HG03460 (cell line): ENCODE data around the gene PLEKHA3.
"Not testable (repeated sequence)": the region's sequence is repeated elsewhere in the genome, so short reads cannot be mapped to it uniquely, and the experiment has no call there.

Experiments used
- ATAC-seq: cut with Tn5 transposase; IDR thresholded peaks from one replicate; pipeline ENCODE4 v1.9.1; 2021; ENCODE audit not compliant: unreplicated experiment

PLEKHA3 gene

DNA sequence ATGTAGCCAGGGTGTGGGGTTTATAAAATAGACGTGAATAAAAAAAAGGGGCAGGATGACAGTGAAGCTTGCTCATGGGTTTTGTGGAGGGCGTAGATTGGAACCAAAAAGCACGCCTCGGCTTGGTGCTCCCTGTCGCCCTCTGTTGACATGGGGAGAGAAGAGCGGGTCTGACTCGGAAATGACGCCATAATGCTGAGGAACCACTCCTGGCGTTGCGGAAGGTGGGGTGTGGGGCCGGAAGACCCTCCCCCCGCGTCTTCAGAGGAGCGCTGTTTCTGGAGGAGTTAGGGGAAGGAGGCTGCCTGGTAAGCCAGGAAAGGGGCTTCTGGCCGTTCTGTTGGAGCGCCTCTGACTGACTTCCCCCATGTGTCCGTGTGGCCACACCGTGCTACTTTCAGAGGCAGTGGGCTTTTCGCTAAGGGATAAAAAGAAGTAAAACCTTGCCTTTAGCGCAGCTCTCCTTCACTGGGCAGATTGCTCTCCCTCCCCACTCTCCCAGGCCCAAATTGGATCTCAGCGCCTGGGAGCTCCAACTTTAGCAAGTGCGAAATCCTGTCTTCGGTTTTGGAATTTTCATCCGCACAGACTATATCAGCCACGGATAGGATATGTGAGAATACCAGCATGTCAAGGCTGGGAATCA is 42.8 kb downstream of the PLEKHA3 start:
- ATAC-seq: peak; percentile 93

DNA sequence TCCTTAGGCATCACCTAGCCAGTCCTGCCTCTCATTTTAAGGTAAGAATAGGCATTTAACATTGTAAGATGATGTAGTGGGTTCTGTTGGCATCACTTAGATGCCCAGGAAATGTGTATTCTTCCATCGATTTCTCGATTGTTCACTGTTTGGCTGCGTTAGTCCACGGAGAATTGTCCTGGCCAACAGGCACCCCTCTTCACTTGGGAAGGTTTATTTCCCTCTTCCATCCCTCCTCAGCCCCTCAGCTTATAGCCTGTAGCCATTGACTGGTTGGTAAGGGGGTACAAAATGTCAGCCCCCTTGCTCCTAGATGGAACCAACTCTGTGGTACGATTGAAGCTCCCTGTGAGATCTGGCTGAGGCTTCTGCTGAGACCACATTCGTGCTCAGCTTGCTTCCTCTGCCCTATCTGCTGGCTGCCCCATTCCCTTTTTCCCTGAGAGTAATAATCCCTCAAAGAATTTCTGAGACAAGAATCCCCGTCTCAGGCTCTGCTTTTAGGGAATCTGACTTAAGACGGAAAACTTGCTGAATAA is 43.4 kb downstream of the PLEKHA3 start:
- peak; percentile 19 for ATAC-seq

DNA sequence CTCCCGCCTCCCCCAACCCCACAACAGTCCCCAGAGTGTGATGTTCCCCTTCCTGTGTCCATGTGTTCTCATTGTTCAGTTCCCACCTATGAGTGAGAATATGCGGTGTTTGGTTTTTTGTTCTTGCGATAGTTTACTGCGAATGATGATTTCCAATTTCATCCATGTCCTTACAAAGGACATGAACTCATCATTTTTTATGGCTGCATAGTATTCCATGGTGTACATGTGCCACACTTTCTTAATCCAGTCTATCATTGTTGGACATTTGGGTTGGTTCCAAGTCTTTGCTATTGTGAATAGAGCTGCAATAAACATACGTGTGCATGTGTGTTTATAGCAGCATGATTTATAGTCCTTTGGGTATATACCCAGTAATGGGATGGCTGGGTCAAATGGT is 44.8 kb downstream of the PLEKHA3 start:
- not testable (repeated sequence) for ATAC-seq

DNA sequence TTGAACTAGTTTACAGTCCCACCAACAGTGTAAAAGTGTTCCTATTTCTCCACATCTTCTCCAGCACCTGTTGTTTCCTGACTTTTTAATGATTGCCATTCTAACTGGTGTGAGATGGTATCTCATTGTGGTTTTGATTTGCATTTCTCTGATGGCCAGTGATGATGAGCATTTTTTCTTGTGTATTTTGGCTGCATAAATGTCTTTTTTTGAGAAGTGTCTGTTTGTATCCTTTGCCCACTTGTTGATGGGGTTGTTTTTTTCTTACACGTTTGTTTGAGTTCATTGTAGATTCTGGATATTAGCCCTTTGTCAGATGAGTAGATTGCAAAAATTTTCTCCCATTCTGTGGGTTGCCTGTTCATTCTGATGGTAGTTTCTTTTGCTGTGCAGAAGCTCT is 45.2 kb downstream of the PLEKHA3 start:
- ATAC-seq: not testable (repeated sequence)

DNA sequence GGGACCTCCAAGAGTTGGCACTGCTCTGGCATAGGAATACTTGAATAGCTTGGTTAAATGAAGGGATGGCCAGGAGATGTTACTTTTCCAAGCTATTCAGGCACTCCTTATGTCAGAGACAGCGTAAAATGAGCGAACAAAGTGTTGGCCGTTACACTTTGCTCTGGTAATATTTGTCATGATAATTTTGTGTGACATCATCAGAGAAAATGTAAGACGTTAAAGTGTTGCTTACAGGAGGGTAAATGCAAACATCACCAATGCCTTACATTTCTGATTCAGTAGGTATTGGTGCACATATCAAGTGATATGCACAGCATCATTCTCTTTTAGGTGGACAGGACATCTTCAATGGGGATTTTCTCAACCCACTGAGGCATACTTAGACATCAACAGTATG is 46.0 kb downstream of the PLEKHA3 start:
- ATAC-seq: no peak

DNA sequence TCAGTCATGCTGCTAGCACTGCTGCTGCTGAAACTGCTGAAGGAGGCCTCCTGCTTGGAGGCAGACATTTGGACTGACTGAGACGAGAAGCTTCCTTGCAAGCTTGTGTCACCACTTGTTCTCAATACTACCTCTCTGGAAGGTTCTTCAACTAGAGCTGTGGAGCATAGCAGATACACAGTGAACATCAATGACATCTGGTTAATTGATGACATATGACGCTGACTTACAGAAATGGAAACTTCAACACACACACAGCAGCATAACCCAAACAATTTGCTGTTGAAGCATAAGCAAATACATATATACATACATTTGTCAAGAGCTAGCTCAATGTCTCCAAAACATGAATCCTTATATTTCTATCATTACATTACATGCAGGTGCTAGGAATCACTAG is 47.3 kb downstream of the PLEKHA3 start:
- no peak for ATAC-seq

DNA sequence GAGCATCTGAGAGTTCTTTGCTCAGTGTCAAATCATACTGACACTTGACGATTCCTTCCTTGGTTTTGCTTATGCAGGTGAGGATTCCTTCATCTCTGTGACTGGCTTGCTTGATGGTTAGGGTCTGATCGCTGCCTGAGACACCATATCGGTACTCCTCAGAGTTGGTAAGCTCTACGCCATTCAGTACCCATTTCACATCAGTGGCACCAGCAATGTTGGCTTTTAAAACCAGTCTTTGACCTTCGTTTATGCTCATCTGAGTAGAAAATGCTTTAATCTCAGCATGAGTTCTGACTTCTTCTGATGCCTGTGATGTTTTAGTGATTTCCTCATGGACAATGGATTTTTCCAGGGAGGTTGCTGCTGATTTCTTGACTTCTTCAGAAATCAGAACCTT is 48.4 kb downstream of the PLEKHA3 start:
- ATAC-seq: no peak

DNA sequence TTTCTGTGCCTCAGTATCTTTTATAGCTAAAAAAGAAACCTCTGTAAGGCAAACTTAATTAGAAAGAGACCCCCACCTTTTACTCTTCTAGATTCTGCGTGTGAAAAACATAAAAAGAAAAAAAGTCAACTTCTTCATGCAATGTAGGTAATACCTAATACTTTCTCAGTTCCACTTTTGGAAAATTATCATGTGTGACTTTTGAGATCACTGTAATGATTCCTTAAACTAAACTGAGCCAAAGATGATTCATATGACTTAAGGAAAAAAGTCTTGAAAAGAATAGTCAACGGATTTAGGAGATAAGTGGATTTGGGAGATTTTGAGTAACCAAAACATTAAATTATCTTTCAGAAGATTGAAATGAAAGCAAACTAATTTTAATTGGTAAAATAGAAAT is 48.9 kb downstream of the PLEKHA3 start:
- ATAC-seq: no peak

DNA sequence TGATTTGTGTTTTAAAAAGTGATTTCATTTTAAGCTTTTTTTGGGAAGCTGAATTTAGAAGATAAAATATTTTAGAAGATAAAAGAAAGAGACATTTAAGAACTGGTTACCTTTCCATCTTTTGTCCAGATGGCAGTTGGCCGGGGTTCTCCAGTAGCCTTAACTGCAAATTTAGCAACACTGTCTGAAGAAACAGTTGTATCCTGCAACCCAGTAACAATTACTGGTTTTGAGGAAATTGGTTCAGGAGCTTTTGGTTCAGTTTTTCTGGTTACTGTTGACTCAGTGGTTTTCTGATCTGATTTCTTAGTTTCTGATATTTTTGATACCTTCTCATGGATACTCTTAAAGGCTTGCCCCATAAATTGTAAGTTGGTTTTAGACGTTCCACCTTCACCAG is 49.9 kb downstream of the PLEKHA3 start:
- no peak for ATAC-seq

DNA sequence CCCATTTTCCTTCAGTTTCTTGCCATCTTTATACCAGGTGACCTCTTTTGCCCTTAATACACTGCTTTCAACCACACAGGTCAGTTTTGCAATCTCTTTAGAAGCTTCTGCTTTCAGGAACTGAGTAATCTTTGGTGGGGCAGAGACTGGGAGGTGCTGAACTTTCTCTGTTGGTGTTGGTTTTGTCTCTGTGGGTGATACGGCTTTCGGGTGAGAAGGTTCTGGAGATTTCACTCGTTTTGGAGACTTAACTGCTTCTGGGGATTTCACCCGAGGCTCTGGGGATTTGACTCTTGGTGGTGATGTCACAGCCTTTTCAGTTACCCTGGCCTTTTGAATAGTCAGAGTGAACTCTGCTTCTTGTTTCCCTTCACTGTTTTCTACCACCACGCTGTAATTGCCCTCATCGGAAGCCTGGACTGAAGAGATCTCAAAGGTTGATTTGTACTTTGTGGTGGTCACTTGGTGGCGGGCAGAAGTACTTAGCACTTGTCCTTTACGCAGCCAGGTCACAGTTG is 50.4 kb downstream of the PLEKHA3 start:
- peak; percentile 96 for ATAC-seq

DNA sequence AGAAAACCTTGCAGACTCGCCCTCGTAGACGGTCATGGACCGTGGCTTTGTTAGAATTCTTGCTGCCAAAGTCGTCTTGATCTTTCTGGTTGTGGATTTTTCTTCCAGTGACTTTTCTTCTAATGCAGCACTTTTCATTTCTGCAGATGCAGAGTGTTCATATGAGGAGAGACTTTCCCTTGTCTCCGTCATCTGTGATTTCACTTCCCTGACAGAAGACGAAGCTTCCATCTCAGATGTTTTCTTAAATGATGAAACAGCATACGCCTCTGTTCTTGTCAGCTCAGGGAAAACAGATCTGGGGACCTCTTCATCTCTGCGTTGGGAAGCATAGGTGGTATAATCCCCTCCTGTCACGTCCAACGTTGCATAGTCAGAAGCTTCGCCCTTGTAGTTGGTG is 50.9 kb downstream of the PLEKHA3 start:
- ATAC-seq: no peak

DNA sequence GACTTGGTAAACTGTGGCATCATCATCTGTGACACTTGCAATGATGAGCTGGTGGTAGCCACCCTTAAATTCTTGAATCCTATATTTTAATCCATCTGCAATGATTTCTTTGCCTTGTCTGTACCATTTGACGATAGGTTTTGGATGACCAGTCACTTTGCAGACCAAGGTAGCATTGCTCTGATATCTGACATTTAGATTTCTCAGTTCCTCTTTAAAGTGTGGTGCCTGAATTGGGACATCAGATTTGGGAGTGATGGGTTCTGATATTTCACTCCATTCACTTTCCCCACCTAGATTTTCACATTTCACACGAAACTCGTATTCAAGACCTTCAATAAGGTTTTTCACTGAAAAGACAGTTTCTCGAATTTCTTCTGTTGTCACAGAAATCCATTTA is 55.8 kb downstream of the PLEKHA3 start:
- ATAC-seq: no peak

DNA sequence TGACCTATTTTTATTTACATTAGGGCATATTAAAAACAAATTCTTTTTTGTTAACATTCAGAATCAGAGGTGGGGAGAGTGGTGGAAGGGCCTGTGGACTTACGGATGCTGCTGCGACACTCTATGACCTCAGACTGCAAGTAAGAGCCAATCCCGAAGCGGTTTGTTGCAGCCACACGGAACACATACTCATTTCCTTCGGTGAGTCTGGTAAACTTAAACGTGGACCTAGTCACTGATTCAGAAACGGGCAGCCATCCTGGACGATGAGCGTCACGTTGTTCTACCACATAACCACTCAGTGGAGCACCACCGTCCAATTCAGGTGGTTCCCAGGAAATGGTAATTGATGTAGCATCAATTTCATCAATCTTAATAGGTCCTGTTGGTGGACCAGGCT is 61.9 kb downstream of the PLEKHA3 start:
- ATAC-seq: no peak

DNA sequence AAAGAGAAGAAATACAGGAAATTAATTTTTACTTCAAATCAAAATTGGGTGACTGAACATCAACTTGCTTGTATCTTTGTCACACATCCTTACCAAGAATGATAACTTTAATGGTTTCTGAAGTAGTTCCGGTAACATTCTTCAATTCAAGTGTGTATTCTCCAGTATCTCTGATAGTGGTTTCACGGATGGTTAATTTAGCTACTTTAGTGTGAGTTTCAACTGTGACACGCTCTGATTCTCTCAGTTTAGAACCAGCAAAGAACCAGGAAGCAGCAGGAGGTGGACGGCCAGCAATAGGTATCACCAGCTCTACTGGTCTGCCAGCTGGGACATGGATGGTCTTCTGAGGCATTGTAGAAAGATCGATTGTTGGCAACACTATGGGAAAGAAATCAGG is 62.3 kb downstream of the PLEKHA3 start:
- no peak for ATAC-seq

DNA sequence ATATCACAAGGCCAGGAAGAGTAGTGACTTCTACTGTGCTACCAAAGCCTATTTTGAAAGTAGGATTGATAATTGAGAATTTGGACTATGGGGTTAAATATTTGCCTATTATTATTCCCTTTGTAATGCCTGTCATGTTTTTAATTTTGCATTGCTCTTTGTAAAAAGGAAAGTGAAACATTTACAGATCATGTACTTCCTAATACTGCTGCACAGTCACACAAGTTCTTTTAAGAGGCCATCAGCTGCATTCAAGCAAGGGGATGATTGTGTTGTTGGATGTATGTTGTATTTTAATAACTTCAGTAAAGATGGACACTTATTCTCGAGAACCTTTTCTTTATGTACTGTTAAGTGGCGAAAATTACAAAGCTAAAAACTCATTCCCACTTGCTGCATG is 70.1 kb downstream of the PLEKHA3 start:
- ATAC-seq: peak; percentile 72

DNA sequence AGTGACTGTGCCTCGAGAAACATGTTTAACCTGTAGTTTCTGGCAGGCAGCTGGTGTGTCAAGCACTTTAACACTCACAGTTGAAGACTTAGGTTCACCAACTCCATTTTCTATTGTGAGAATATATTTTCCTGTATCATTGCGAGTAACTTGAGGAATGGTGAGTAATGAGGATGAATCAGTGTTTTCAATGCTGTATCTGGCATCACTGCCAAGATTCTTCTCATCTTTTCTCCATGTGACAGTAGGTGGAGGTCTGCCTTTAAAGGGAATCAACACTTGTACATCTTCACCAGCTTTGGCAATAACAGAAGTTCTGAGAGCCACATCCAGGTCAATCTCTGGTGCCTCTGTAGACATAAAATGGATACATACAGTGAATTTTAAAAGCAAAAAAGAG is 72.8 kb downstream of the PLEKHA3 start:
- no peak for ATAC-seq
